ENCODE measurements around the gene NPPB.

Gene NPPB

DNA sequence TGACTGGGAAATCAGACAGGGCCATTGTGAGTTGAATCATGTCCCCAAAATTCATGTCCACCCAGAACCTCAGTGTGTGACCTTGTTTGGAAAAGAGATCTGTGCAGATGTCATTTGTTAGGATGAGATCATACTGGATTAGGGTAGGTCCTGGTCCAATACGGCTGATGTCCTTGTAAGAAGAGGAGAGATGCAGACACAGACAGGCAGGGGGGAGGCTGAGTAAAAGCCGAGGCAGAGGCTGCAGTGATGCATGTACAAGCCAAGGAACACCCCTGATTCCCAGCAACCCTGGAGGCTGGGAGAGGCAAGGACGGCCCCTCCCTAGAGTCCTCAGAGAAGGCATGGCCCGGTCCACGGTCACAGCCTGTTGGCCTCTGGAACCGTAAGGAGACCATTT, 15.9 kb upstream of the NPPB start:
- H4K20me1 ChIP-seq (ENCODE audit: insufficient read depth, low read length, poor library complexity, severe bottlenecking): no peaks in the 10 kb centered on the region
- H3K9ac ChIP-seq (ENCODE audit: low read depth, low read length, poor library complexity, severe bottlenecking): no peak overlapping the region
- no peaks in the 10 kb centered on the region for H3K36me3 ChIP-seq (ENCODE audit: insufficient read depth, low read length)
- no peaks in the 10 kb centered on the region for H3F3A ChIP-seq (ENCODE audit: low read depth)
- TF ChIP-seq EZH2phosphoT487 (IDR thresholded peaks at IDR 0.05; ENCODE audit: borderline replicate concordance): no peak
- no peak for TF ChIP-seq CTCF (conservative IDR thresholded peaks at IDR 0.05; ENCODE audit: low read length)
- no peaks in the 10 kb centered on the region for H3K27me3 ChIP-seq (ENCODE audit: insufficient read depth, low read length, poor library complexity, severe bottlenecking)
- H3K4me2 ChIP-seq (ENCODE audit: low read depth, low read length, poor library complexity, severe bottlenecking): no peak overlapping the region
- no peak overlapping the region for H2AFZ ChIP-seq (ENCODE audit: low read length)
- H3K9me3 ChIP-seq (ENCODE audit: insufficient read depth, low read depth, low read length): no peaks in the 10 kb centered on the region
- H3K79me2 ChIP-seq (ENCODE audit: insufficient read depth, low read length): no peaks in the 10 kb centered on the region
- H3K4me1 ChIP-seq (ENCODE audit: insufficient read depth, low read length, poor library complexity, severe bottlenecking): no peaks in the 10 kb centered on the region
- H3K9me2 ChIP-seq (replicated peaks; ENCODE audit: low read depth, low read length): no peaks in the 10 kb centered on the region
- no peak overlapping the region for H3K4me3 ChIP-seq (ENCODE audit: low read length, poor library complexity, severe bottlenecking)

GRCh38 chr1:11874258-11874562, 15.5 kb upstream of the NPPB start:
- Histone ChIP-seq H3K9me3 (ENCODE audit: insufficient read depth, low read depth, low read length) (no peaks in the 10 kb centered on the region), H3K4me1 (ENCODE audit: insufficient read depth, low read length, poor library complexity, severe bottlenecking) (no peaks in the 10 kb centered on the region), H2AFZ (ENCODE audit: low read length) (no peak overlapping the region), H3F3A (ENCODE audit: low read depth) (no peaks in the 10 kb centered on the region), H3K27me3 (ENCODE audit: insufficient read depth, low read length, poor library complexity, severe bottlenecking) (no peaks in the 10 kb centered on the region), H3K9ac (ENCODE audit: low read depth, low read length, poor library complexity, severe bottlenecking) (no peak overlapping the region), H3K4me2 (ENCODE audit: low read depth, low read length, poor library complexity, severe bottlenecking) (no peak overlapping the region), H4K20me1 (ENCODE audit: insufficient read depth, low read length, poor library complexity, severe bottlenecking) (no peaks in the 10 kb centered on the region), H3K9me2 (replicated peaks; ENCODE audit: low read depth, low read length) (no peaks in the 10 kb centered on the region), H3K4me3 (ENCODE audit: low read length, poor library complexity, severe bottlenecking) (no peak overlapping the region), H3K36me3 (ENCODE audit: insufficient read depth, low read length) (no peaks in the 10 kb centered on the region), H3K79me2 (ENCODE audit: insufficient read depth, low read length) (no peaks in the 10 kb centered on the region)
- TF ChIP-seq CTCF (conservative IDR thresholded peaks at IDR 0.05; ENCODE audit: low read length) (no peak), EZH2phosphoT487 (IDR thresholded peaks at IDR 0.05; ENCODE audit: borderline replicate concordance) (no peak)

- H3K4me1 ChIP-seq (ENCODE audit: insufficient read depth, low read length, poor library complexity, severe bottlenecking): no peaks in the 10 kb centered on the region
- H3K27me3 ChIP-seq (ENCODE audit: insufficient read depth, low read length, poor library complexity, severe bottlenecking): no peaks in the 10 kb centered on the region
- no peak overlapping the region for H3K4me3 ChIP-seq (ENCODE audit: low read length, poor library complexity, severe bottlenecking)
- no peak overlapping the region for H3K4me2 ChIP-seq (ENCODE audit: low read depth, low read length, poor library complexity, severe bottlenecking)
- H3K36me3 ChIP-seq (ENCODE audit: insufficient read depth, low read length): no peaks in the 10 kb centered on the region
- no peaks in the 10 kb centered on the region for H3K79me2 ChIP-seq (ENCODE audit: insufficient read depth, low read length)
- H3K9me3 ChIP-seq (ENCODE audit: insufficient read depth, low read depth, low read length): no peaks in the 10 kb centered on the region
- no peak overlapping the region for H2AFZ ChIP-seq (ENCODE audit: low read length)
- H3K9ac ChIP-seq (ENCODE audit: low read depth, low read length, poor library complexity, severe bottlenecking): no peak overlapping the region
- H3K9me2 ChIP-seq (replicated peaks; ENCODE audit: low read depth, low read length): no peaks in the 10 kb centered on the region
- no peaks in the 10 kb centered on the region for H3F3A ChIP-seq (ENCODE audit: low read depth)
- H4K20me1 ChIP-seq (ENCODE audit: insufficient read depth, low read length, poor library complexity, severe bottlenecking): no peaks in the 10 kb centered on the region
- TF ChIP-seq CTCF (conservative IDR thresholded peaks at IDR 0.05; ENCODE audit: low read length): no peak
- no peak for TF ChIP-seq EZH2phosphoT487 (IDR thresholded peaks at IDR 0.05; ENCODE audit: borderline replicate concordance)
Observed at GRCh38 chr1:11873395-11874257, 14.9 kb upstream of the NPPB start.
